ENCODE measurements around the gene ZYG11A.
"Not testable (repeated sequence)": the region's sequence is repeated elsewhere in the genome, so short reads cannot be mapped to it uniquely, and the experiment has no call there.

The ZYG11A gene
- total RNA-seq, result 0.47 to 1.2 reads per million in 2 donors

DNA sequence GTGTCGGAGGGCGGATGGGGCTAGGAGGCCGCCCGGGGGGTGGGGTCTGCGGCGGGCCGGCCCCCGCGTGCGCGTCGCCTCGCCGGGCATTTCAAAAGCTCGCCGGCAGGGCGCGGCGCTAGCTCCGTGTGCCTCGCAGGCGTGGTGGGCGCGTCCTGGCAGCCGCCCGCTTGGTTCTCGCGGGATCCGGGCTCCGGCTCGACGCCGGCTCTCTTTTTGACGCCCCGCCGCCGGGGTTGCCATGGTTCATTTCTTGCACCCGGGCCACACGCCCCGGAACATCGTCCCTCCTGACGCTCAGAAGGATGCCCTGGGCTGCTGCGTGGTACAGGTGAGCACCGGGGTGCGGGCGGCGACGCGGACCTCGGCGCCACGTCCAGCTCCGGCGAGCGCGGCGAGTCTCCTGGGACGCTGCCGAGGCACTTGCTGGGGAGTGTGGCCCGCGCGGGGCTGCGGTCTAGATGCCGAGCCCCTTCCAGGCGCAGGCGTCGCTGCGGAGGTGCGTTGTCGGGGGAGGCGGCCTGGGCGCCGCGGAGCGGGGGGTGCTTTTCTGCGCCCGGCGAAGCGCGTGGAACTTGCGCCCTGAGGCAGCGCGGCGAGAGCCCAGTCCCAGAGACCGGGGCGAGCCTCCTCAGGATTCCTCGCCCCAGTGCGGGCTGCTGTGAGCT, at the start of gene ZYG11A:
Gene ZYG11A (plus strand): TSS at position 118 of the 668 bp plus-strand sequence. CDS start 124 bp downstream, at position 242.
- DNase-seq, result peak; percentile 45 to 95 (median 53)

DNA sequence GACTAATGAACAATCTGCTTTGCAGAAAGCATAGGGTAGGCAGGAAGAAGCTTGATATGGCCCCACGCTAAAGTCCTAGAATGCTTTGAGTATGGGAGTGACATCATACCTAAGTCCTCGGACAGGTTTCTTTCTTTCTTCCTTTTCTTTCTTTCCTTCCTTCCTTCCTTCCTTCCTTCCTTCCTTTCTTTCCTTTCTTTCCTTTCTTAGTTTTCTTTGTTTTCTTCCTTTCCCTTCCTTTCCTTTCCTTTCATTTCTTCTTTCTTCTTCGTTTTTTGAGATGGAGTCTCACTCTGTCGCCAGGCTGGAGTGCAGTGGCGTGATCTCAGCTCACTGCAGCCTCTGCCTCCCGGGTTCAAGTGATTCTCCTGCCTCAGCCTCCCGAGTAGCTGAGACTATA, 48.8 kb upstream of the ZYG11A start:
- DNase-seq, result not testable (repeated sequence)

DNA sequence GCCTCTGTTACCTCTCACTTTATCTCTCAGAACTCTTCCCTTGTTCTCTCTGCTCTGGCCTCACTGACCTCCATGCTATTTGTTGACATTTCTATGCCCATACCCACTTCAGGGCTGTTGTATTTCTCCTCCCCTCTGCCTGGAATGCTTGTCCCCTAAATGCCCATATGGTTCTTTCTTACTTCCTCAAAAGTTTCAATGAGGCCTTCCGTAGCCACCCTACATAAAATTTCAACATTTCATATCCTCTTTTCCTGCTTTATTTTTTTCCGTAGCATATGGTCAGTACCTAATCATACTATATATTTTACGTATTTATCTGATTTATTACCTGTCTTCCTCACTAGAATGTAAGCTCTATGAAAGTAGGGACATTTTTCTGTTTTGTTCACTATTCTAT, 47.1 kb upstream of the ZYG11A start:
- no peak for DNase-seq

- no peak for DNase-seq
These were observed 44.2 kb upstream of the ZYG11A start for GRCh38 chr1:52798331-52798730.

DNA sequence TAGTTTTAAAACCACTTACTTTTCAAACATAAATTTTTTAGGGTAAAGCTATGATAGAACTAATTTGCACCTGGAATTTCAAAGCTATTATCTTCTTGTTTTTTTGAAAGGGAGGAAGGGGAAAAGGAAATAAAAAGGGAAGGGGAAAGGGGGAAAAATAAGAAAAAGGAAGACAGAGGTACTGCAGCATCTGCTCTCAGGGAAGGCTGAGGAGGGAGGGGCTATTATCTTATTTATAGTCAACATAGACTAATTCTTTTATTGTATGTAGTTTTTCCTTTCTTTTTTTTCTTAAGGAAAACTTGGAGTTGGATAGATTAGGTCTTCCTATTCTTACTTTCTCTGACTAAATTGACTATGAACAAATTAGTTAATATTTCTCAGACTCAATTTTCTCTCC, 41.5 kb upstream of the ZYG11A start:
- no peak for DNase-seq

DNA sequence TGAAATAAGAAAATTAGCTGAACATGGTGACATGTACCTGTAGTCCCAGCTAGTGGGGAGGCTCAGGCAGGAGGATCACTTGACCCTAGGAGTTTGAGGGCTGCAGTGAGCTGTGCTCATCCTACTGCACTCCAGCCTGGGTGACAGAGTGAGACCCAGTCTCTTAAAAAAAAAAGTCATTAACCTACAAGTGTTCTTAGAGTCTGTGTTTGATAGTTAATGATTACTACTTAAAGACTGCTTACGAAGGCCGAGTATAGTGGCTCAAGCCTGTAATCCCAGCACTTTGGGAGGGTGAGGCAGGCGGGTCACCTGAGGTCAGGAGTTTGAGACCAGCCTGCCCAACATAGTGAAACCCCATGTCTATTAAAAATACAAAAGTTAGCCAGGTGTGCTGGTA, 38.5 kb upstream of the ZYG11A start:
- not testable (repeated sequence) for DNase-seq

DNA sequence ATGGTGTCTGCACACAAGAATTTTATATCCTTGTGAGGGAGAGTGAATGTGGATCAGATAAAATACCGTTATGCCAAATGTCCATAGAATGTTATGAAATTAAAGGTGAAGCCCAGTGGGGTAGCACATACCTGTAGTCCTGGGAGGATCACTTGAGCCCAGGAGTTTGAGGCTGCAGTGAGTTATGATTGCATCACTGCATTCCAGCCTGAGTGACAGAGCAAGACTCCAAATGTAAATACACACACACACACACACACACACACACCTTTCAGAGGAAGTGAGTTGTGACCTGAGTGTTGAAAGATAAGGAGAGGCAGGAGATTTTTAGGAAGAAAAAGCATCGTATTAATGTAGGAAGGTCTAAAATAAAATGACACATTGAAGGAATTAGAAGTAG, 28.1 kb upstream of the ZYG11A start:
- DNase-seq, result no peak

GRCh38 chr1:52820830-52821229, 21.7 kb upstream of the ZYG11A start:
- DNase-seq, result not testable (repeated sequence)

- peak in 1 of 5 experiments; percentile 42 for DNase-seq
These were observed 16.7 kb upstream of the ZYG11A start for GRCh38 chr1:52825868-52826267.

DNA sequence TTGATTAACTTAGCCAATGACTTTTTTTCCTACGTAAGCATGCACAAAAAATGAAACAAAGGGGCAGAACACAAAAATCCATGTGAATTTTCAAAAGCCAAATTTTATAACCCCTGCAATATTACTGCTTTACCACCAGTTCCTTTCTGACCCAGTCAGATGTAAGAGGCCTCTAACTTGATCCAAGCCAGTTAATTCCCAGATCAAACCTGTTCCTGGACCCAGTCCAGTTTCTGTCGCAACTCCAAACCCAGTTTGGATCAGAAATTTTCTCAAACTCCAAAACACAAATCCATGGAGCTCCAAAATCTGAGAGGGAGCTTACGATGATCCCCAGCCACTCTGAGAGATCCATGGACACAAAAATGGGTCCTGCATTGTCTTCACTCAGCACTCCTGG, 7.8 kb upstream of the ZYG11A start:
- no peak for DNase-seq

DNA sequence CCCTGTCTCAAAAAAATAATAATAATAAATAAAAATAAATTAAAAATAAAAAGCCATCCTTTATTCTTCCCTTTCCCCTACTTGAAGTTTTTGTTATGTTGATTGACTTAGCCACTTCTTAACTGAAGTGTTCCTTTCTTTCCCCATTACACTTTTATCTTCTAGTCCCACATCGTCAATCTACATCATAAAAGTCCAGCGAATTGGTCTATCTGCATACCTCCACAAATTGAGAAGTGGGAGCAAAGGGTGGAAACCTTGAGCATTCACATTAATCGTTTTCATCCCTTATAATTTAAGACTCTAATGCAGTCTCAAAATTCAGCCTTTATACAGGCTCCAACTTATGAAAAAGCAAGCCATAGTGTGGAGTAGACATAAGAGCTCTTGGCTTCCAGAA, 6.5 kb upstream of the ZYG11A start:
- no peak for DNase-seq

GRCh38 chr1:52839175-52839574, 3.4 kb upstream of the ZYG11A start:
- not testable (repeated sequence) for DNase-seq

GRCh38 chr1:52845119-52845518, 2.6 kb downstream of the ZYG11A start:
- DNase-seq, result not testable (repeated sequence)

DNA sequence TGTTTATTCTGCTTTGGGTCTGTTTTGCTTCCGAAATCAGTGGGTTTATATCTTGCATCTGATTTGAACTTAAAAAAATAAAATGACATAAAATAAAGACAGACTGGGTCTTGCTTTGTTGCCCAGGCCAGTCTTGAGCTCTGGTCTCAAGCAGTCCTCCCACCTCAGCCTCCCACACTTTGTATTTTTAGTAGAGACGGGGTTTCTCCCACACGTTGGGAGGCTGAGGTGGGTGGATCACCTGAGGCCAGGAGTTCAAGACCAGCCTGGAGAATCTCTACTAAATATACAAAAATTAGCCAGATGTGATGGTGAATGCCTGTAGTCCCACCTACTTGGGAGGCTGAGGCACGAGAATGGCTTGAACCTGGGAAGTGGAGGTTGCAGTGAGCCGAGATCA, 5.9 kb downstream of the ZYG11A start:
- no peak for DNase-seq

- no peak for DNase-seq
These were observed 8.4 kb downstream of the ZYG11A start for GRCh38 chr1:52850951-52851350.

DNA sequence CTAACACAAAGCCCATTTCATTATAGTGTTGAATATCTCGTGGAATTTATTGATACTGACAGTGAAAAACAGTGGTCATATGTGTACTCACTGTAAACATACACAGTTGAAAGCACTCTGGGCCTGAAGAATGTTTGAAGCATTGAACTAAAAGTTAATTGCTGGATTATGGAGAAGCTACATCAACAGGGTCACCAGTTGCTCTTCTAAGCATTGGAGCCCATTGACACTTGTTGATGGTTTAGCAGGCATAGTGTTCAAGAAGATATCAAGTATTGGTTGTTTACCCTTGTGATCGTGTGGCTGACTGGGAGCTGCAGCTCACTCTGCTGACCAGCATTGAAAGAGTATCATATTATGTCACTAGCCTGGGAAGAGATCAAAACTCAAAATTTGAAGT, 10.3 kb downstream of the ZYG11A start:
- DNase-seq, result no peak

DNA sequence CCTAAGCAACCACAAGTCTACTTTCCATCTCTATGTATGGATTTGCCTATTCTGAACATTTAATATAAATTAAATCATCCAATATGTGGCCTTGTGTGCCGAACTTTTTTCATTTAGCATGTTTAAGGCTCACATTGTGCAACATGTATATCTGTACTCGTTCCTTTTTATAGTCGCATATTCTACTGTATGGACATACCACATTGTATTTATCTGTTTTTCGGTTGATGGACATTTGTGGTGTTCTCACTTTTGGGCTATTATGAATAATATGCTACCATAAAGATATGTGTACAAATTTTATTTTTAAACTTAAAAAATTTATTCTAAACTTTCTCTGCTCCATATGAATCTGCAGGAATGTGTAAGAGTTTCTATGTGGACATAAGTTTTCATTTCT, 13.0 kb downstream of the ZYG11A start:
- no peak for DNase-seq

DNA sequence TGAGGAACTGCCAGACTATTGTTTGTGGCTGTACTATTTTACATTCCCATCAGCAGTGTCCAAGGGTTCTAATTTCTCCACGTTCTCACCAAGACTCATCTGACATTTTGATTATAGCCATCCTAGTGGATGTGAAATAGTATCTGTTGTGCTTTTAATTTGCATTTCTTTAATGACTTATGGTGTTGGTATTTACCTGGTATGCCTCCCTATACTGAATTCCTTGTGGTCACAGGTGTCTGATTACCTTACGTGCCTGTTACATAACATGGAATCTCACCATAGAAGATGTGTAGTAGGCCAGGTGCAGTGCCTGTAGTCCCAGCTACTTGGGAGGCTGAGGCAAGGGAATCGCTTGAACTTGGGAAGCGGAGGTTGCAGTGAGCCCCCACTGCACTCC, 13.5 kb downstream of the ZYG11A start:
- no peak for DNase-seq

DNA sequence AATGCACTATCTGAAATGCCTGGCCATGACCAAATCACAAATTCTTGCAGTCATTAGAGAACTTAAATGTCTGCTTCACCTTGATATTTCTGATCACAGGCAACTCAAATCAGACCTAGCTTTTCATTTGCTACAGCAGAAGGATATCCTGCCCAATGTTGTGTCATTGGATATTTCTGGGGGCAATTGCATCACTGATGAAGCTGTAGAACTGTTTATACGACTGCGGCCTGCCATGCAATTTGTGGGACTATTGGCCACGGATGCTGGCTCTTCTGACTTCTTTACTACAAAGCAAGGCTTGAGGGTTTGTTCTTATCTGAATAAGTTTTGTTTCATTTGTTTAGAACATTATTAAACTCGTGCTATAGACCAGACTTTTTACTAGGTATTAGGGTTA, 14.9 kb downstream of the ZYG11A start:
- DNase-seq, result no peak

GRCh38 chr1:52862666-52863458, 20.3 kb downstream of the ZYG11A start:
- DNase-seq, result no peak

DNA sequence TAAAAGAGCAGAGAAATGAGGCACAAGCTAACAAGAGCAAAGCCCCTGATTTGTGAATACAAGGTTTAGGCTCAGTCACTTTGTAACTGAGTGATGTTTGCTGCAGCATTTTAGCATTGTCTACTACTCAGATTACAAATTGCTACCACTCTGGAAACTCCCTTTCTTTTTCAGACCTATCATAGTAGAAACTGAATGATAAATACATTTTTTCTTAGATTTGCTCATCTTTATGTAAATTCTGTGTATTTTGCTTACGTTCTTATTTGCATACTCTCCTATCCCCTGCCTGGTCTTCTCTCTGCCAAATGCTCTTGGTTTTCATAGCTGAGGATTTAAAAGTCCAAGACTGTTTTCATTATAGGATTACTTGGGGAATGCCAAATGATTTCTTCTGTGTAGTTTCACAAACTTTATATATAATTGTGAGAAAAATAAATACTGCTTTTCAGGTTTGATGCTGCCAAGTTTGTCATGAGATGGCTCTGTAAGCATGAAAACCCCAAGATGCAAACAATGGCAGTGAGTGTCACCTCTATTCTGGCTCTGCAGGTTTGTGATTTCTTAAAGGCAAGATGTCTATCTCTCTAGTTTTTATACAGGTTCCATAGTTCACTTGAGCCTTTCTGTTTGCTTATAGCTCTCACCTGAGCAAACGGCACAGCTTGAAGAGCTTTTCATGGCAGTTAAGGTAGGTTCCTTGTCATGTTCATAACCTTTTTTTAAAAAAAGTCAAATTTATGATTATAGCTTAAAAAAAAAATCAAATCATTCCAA, 24.7 kb downstream of the ZYG11A start:
- DNase-seq, result peak in 1 of 5 experiments; percentile 72

- not testable (repeated sequence) for DNase-seq
These were observed 27.2 kb downstream of the ZYG11A start for GRCh38 chr1:52869727-52870126.

DNA sequence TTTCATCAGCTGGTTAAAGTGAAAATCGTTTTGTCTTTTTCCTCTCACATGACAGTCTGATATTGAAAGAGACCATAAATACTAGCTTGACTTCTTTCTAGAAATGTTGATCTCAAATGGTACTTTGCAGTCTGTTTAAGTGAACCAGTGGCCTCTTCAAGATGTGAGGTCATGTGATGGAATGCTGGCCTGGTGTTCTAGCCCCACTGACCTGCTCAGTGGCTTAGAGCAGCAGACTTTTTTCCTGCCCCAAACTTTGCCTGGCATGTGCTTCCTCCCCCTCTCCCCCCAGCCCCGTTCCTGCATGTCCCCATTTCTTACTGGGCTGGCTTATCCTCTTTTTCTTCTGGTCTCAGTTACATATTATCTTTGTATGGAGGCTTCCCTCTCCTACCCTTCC, 34.3 kb downstream of the ZYG11A start:
- DNase-seq, result no peak
